Activated naive CD8-positive, alpha-beta T cell (primary cell): ENCODE results near the gene KRTAP12-1.

Experiments
- H3K27ac Mint-ChIP-seq: one replicate; pipeline ENCODE4 v1.8.0; 2021; ENCODE audit warnings: mixed read lengths
- H3K27me3 Mint-ChIP-seq: one replicate; pipeline ENCODE4 v1.8.0; 2021; ENCODE audit warnings: mixed read lengths
- H3K36me3 Mint-ChIP-seq: one replicate; pipeline ENCODE4 v1.8.0; 2021; ENCODE audit warnings: mixed read lengths
- H3K4me1 Mint-ChIP-seq: one replicate; pipeline ENCODE4 v1.8.0; 2021; ENCODE audit warnings: low read depth, mixed read lengths
- H3K4me3 Mint-ChIP-seq: one replicate; pipeline ENCODE4 v1.8.0; 2021; ENCODE audit warnings: mild to moderate bottlenecking, mixed read lengths
- H3K9me3 Mint-ChIP-seq: one replicate; pipeline ENCODE4 v1.8.0; 2021; ENCODE audit warnings: low read depth, mixed read lengths

KRTAP12-1 gene

DNA sequence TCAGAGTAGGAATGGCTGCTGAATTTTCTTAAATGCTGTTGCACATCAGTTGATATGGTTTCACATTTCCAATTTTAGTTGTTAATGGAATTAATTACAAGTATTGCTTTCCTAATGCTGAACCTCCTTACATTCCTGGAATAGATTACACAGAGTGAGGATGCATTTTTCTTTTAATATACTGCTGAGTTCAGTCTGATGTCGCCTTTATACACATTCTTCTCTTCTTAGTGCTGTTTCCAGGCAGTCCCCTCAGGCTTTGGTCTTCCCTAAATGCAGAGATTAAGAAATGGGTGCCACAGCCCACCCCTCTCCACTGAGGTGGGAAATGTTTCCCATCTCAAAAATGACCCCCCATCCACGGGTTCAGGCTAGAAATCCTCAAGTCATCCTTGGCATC is 36.1 kb upstream of the KRTAP12-1 start:
- H3K4me3 Mint-ChIP-seq = no peak overlapping the region
- no peak overlapping the region for H3K27ac Mint-ChIP-seq
- no peaks in the 10 kb centered on the region for H3K36me3 Mint-ChIP-seq
- H3K9me3 Mint-ChIP-seq = peaks cover 3% of the 10 kb centered on the region
- peaks cover 12% of the 10 kb centered on the region for H3K4me1 Mint-ChIP-seq
- H3K27me3 Mint-ChIP-seq = peaks cover 23% of the 10 kb centered on the region

DNA sequence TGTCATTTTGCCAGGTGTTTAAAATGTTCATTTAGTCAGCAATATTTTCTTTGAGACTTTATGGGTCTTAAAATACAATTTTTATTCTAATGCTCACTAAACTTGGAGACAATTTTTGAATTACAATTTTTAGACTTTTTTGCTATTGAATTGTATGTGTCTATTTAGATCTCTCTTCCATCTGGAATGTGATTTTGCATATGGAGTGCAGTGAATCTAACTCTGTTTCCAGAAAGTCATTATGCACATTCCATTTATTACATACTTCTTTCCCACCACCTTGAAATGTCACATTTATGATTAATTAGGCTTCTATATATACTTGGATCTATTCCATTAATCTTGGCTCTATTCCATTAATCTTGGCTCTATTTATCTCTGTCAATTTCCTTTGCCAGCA is 35.0 kb upstream of the KRTAP12-1 start:
- Mint-ChIP-seq H3K4me3 (no peak overlapping the region), H3K27ac (no peak overlapping the region), H3K9me3 (peaks cover 3% of the 10 kb centered on the region), H3K36me3 (no peaks in the 10 kb centered on the region), H3K27me3 (peaks cover 27% of the 10 kb centered on the region), H3K4me1 (peaks cover 6% of the 10 kb centered on the region)

DNA sequence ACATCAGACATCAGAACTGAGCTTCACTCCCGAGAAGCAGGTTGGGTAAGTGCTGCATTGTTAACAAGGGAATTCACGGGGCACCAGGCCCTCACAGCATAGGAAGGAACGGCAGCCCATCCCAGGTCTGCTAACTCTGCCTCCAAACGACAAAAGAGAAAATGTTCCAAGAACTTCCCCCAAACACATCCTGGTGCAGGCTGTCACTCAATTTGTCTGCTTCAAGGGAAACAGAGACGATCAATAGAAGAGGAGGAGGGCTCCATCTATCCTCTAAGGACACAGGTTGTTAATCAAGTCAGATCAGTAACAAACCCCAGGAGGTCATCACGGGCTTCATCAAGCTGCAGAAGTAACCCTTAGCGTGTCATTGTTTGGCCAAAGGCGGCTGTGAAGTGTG is 32.9 kb upstream of the KRTAP12-1 start:
- H3K36me3 Mint-ChIP-seq = no peaks in the 10 kb centered on the region
- H3K4me3 Mint-ChIP-seq = no peak overlapping the region
- H3K27ac Mint-ChIP-seq = no peak overlapping the region
- peaks cover 36% of the 10 kb centered on the region for H3K27me3 Mint-ChIP-seq
- peaks cover 3% of the 10 kb centered on the region for H3K9me3 Mint-ChIP-seq
- peaks cover 22% of the 10 kb centered on the region for H3K4me1 Mint-ChIP-seq

DNA sequence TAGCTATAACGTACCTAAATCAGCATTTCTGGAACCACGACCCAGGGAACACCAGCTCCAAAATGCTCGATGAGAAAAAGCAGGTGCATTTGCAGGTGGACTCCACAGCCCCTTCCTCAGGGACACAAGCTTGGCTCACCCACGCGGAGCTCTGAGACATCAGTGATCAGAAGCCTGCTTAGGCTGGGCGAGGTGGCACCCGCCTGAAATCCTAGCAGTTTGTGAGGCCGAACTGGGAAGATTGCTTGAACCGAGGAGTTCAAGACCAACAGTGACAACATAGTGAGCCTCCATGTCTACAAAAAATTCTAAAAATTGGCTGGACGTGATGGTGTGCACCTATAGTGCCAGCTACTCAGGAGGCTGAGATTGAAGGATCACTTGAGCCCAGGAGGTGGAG is 31.9 kb upstream of the KRTAP12-1 start:
- Mint-ChIP-seq H3K36me3 (no peaks in the 10 kb centered on the region), H3K27me3 (peaks cover 42% of the 10 kb centered on the region), H3K27ac (no peak overlapping the region), H3K4me3 (no peak overlapping the region), H3K4me1 (peaks cover 29% of the 10 kb centered on the region), H3K9me3 (peaks cover 3% of the 10 kb centered on the region)

DNA sequence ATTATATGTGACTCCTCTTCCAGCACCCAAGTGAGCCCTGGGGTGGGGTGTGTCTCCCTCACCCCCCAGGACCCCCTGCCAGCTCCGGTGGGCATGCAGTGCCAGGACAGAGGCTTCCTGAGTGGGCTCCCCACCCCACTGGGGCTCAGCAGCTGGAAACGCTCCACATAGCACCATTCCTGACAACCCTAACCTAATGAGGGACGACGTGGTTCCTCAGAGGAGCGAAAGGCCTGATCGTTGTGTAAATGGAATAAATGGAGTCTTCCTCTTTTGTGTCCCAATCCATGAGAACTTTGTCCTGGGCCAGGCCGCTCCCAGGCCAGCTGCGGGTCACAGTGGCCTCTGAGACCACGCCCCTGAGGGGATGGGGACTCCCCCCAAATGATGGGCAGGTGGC is 31.2 kb upstream of the KRTAP12-1 start:
- Mint-ChIP-seq H3K9me3 (peaks cover 3% of the 10 kb centered on the region), H3K36me3 (no peaks in the 10 kb centered on the region), H3K27ac (no peak overlapping the region), H3K4me1 (peaks cover 33% of the 10 kb centered on the region), H3K27me3 (peaks cover 45% of the 10 kb centered on the region), H3K4me3 (no peak overlapping the region)

DNA sequence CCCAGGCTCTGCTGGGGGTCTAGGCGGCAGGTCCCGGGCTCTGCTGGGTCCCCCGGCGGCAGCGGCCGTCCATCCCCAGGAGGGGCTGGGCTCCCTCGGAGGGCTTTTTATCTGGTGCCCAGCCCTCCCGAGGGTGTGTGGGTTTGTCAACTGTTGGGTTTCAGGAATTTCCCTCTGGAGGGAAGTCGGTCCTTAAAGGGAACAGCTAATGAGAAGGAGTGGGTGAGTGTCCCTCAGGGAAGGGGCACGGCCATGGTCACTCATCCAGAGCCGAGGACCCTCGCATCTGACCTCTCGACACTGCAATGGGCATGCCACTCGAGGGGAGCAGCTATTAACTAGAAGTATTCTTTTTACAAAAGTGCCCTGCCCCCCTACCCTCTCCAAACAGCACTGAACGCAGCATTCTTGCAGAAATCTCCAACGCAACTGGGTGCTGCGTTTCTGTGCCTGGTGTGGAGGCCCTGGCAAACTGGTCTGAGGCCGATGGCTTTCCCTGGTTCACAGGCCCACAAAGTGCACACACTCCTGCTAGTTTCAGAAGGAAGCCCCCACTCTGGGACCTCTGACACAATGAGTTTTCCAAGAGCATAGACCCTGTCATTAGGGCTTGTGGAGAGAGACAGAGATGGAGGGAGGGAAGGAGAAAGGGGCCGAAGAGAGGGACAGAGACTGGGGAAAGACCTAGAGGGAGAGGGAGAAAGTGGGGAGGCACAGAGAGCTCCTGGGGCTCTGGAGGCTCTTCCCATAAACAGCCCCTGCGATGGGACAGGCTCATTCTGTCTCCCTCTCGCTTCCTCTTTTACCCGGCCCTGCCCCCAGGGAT is 30.5 kb upstream of the KRTAP12-1 start:
- Mint-ChIP-seq H3K4me3 (no peak overlapping the region), H3K27me3 (peaks cover 45% of the 10 kb centered on the region), H3K36me3 (no peaks in the 10 kb centered on the region), H3K4me1 (peaks cover 35% of the 10 kb centered on the region), H3K9me3 (peaks cover 3% of the 10 kb centered on the region), H3K27ac (no peak overlapping the region)

DNA sequence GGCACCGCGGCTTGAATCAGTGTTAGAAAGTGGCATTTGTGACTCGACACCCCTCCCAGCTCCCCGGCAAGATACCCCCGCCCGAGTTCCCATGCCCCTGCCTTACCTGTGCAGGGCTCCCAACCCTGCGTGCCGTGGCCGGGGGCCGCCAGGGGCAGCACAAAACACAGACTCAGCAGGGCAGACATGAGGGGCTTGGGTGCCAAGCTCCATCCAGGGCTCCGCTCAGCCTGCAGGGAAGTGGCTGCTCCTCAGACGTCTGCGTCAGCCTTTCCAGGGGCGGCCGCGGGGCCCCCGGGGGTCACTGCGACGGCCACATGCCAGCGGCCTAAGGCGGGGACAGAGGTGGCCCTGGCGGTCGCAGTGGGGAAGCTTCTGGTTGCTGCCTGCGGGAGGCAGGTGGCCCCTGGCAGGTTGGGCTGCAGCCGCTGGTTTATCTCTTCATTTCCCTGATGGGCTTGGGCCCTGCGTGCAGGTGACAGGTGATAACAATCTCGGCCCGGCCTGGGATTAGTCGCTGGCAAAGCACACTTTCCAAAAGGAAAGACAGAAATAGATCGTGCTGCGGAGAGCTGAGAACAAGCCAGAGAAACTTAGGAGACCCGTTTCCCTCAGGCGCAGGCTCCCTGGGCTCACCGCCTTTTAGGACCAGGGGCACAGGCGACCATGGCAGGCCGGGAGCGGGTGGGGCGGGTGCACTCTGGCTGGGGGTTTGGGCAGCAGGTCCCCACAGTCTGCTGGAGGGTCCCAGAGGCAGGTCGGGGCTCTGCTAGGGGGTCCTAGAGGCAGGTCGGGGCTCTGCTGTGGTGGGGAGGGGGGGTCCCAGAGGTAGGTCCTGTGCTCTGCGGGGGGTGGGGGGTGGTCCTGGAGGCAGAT is 29.6 kb upstream of the KRTAP12-1 start, which contains the start of gene TSPEAR:
TSS of gene TSPEAR (minus strand) at position 246 of the 876 bp plus-strand sequence. CDS start at position 188, 58 bp downstream.
- Mint-ChIP-seq H3K4me3 (peak within 1 kb of the TSS; percentile 76), H3K36me3 (no peaks in the 10 kb centered on the region), H3K9me3 (no peaks in the 10 kb centered on the region), H3K27ac (no peak within 1 kb of the TSS), H3K4me1 (peaks cover 37% of the 10 kb centered on the region), H3K27me3 (peaks cover 45% of the 10 kb centered on the region)

DNA sequence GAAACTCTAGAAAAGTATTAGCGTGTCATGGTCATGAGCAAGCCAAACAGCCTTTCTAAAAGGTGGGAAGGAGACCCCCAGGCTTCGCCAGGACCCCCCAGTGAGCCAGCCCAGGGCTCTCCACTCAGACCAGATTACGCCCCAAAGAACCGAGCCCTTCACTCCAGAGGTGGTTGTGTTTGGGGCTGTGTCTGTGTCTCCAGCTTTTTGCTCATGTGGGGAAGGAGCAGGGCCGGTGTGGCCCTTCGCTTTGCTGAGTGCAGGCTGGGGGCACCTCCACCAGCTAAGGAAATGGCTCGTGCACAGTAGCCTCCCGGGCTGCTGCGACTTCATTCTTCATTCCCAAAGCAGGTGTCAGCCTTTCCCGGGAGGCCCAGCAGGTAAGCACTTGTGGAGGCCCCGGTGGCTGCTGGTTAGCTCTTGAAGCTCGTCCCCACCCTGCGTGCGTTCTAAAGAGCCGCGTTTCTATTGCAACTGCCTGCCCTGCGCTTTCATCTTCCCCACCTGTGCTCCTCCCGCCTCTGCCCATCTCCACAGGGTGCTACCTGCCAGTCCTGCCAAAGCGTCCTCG is 28.9 kb upstream of the KRTAP12-1 start:
- H3K36me3 Mint-ChIP-seq = no peaks in the 10 kb centered on the region

DNA sequence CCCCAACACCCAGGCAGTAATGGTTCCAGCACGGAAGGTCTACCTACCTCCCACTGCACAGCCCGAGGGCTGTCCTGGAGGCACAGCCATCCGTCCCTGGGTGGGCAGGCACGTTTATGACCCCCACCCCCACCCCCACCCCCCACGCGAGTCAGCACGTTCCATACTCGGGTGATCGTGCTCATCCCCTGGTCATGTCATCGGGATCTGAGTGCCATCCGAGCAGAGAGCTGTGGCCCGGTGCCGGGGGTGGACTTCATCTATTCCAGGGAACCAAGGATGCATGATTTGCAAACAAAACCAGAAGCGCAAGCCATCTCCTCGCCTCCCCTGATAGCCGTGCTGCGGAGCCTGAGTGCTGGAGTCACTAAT is 28.3 kb upstream of the KRTAP12-1 start:
- Mint-ChIP-seq H3K27me3 (peaks cover 47% of the 10 kb centered on the region), H3K36me3 (no peaks in the 10 kb centered on the region), H3K4me1 (peaks cover 43% of the 10 kb centered on the region), H3K4me3 (peak overlapping the region; percentile 72), H3K27ac (no peak overlapping the region), H3K9me3 (no peaks in the 10 kb centered on the region)

More for the DNA sequence above, 28.9 kb upstream of the KRTAP12-1 start:
- peaks cover 47% of the 10 kb centered on the region for H3K27me3 Mint-ChIP-seq
- peaks cover 42% of the 10 kb centered on the region for H3K4me1 Mint-ChIP-seq
- H3K9me3 Mint-ChIP-seq = no peaks in the 10 kb centered on the region
- H3K4me3 Mint-ChIP-seq = peak overlapping the region; percentile 76
- H3K27ac Mint-ChIP-seq = no peak overlapping the region

DNA sequence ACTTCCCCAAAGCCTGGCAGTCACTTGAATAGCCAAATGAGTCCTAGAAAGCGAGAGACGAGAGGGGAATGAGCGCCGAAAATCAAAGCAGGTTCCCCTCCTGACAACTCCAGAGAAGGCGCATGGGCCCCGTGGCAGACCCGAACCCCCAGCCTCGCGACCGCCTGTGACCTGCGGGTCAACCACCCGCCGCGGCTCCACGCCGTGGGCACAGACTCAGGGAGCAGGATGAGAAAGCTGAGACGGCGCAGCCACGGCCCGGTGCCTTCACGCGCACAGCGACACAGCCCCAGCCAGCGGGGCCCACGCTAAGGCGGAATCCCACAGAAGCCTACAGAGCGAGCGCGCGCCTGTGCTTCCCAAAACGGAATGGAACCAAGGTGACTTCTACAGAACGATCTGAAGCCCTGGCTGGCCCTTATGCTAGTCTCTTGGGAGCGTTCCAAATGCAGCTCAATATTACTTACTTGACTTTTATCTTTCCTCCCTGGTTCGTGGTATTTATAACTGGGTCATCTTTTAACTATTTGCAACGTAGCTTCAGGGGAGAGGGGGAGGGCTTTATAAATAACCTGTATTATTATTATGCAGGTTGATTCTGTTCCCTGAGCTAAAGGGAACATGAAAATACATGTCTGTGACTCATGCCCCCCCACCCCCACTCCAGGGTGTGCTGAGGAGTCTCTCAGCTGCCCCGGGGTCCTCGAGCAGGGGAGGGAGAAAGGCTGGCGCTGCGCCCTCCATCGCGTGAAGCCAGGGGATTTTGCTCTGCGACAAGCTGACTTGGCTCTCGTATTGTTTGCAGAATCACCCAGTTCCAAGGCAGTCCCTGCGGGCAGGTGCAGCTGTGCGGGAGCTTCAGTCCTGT is 27.7 kb upstream of the KRTAP12-1 start:
- H3K36me3 Mint-ChIP-seq = no peaks in the 10 kb centered on the region
- H3K4me3 Mint-ChIP-seq = peak overlapping the region; percentile 72
- peaks cover 37% of the 10 kb centered on the region for H3K4me1 Mint-ChIP-seq
- H3K9me3 Mint-ChIP-seq = no peaks in the 10 kb centered on the region
- peaks cover 47% of the 10 kb centered on the region for H3K27me3 Mint-ChIP-seq
- no peak overlapping the region for H3K27ac Mint-ChIP-seq

DNA sequence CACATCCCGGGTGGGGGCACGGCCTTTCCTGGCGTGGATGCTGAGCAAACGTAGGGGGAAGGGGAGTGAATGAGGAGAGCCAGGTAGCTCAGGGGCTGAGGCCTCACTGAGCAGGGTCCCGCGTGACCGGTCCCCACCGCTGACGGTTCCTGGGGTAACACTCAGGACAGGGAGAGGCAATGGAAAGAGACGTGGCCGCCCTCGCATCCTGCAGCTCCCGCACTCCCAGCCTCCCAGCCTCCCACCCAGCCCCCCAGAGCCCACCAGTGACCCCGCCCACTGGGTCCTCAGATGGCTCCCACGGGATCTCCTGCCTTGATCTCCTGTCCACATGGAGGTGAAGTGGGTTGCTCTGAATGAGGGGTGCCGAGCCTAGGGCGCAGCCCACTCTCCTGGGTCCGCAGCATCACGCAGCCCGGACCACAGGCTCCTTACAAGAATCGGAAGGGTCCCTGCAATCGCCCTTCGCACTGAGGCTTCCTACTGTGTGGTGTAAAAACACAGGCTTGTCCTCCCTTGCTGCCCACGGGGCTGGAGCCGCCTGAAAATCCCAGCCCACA is 27.0 kb upstream of the KRTAP12-1 start:
- Mint-ChIP-seq H3K27me3 (peaks cover 49% of the 10 kb centered on the region), H3K9me3 (no peaks in the 10 kb centered on the region), H3K4me1 (peaks cover 36% of the 10 kb centered on the region), H3K36me3 (no peaks in the 10 kb centered on the region), H3K27ac (no peak overlapping the region), H3K4me3 (peak overlapping the region; percentile 72)

DNA sequence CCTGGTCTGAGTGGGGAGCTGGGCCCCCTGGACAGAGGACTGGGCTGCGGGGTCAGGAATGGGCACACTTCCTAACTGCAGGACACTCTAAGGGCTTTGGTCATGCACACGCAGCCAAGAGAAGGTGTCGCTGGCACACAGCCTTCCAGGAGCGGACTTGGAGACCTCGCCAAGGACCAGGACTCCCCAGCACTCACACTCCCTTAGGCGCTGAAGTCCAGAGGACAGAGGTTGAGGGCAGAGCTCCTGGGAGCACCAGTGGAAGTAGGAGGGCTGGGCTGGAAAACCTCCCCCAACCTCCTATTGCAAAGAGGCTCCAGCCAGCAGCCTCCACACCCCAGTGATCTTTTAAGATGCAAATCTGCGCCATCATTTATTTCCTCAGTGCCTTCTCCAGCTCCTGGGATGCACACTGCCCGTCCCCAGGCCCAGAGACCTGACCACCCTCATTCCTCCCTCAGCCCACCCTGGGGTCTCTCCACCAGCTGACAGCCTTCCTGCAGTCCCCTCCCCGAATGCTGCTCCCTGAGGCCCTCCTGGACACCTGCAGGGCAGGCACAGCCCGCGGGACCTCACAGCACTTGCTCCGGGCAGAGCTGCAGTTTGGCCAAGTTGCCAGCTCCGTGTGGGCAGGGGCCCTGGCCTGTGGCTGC is 26.4 kb upstream of the KRTAP12-1 start:
- Mint-ChIP-seq H3K9me3 (no peaks in the 10 kb centered on the region), H3K27ac (no peak overlapping the region), H3K4me3 (peak overlapping the region; percentile 17), H3K27me3 (peaks cover 44% of the 10 kb centered on the region), H3K36me3 (no peaks in the 10 kb centered on the region), H3K4me1 (peaks cover 36% of the 10 kb centered on the region)

DNA sequence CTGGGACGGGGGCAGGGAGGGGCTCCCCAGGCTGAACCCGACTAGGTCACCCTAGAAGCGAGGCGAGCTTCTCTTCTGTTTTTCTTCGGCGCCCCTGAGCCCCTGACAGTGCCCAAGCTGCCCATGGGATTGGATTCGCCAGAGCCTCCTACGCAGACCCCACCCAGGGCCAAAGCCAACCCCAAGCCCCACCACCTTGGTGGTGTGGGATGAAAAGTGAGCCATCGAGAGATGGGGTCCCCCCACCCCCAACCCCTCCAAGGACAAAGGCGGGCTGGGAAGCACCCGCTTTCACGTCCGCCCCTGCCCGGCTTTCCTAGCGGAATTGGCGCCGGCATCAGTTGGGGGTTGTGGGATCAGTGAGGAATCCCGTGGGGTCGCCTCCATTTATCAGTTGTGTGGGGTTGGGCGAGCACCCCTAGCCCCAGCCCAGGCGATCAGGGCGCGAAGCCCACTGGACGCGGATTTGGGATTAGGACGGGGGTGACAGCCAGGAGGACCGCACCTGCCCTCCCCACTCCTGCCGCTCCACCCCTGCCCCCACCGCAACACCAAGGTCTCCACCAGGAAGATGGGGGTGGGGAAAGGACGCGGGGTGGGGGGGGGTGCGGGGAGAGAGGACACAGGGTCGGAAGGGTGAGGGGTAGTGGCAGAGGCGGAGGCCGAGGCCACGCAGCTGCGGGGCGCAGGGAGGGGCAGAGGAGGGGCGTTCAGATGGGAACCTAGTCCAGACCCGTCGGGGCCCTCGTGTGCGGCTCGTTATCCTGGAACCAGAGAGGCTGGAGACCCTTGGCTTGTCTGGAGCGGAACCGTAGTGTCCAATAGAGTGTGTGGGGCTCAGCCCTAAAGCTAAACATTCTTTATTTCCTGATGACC is 25.0 kb upstream of the KRTAP12-1 start:
- Mint-ChIP-seq H3K27ac (no peak overlapping the region), H3K27me3 (peaks cover 43% of the 10 kb centered on the region), H3K9me3 (no peaks in the 10 kb centered on the region), H3K36me3 (no peaks in the 10 kb centered on the region), H3K4me3 (no peak overlapping the region), H3K4me1 (peaks cover 36% of the 10 kb centered on the region)
